GM21717 (cell line): ENCODE results near the gene EPS8.
"Not testable (repeated sequence)": the region's sequence is repeated elsewhere in the genome, so short reads cannot be mapped to it uniquely, and the experiment has no call there.

Experiments
- ATAC-seq: cut with Tn5 transposase; IDR thresholded peaks from one replicate; pipeline ENCODE4 v1.9.1; 2021; ENCODE audit warnings: mild to moderate bottlenecking, moderate library complexity; ENCODE audit not compliant: unreplicated experiment

EPS8 gene

DNA sequence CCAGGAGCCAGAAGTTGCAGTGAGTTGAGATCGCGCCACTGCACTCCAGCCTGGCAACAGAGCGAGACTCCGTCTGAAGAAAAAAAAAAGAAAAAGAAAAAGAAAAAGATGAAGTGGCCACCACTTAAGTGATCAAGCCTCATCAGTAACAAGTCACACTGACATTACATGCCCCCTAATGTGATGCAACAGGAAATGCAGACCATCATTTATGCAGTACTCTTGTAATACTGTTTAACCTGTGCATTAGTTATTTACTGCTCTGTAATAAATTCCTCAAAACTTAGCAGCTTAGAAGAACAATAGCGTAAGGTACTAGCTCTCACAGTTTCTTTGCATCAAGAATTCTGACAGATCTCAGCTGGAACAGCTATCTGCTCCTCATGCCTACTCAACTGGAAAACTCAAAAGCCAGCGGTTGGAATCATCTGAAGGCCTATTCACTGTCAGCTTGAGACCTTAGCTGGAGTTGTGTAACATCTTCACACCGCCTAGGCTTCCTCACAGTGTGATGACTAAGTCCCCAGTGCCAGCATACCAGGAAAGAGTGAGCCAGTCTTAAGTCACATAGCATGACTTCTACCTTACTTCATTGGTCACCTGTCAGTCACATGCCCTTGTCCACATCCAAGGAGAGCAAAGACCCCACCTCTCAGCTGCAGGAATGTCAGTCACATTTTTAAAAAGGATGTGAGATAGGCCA, 31.5 kb downstream of the EPS8 start:
- ATAC-seq, result no peak

DNA sequence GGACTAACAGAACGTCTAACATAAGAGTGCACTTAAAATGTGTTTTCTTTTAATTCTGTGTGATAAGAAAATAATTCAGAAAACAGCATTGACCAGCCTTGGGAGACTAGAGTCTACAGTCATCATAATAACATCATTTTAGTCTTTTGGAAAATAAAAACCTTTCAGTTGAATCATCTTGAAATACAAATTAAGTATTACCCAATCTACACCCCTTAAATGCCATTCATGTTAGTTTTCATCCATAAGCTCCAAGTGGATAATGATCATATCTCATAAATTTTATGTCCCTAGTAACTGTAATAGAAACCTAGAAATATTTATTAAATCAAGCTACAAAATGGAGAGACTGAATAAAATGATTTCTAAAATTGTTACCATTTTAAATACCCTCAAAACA, 32.4 kb downstream of the EPS8 start:
- no peak for ATAC-seq

DNA sequence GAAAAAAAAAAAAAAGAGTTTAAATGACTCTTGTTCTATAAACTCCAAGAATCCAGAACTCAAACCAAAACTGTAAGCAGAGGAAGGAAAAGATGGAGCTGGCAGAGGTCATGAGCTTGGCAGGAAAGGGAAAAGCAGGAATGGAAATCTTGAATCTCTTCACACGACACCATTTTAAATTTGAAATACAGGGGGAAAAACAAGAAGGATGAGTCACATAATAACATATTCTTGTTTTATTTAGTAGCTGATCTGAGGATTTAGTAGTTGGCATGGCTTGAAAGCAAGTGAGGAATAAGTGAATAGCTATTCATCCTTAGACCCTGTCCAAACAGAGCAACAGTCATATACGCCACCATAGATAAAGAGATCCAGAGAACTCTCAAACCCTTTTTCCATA, 35.0 kb downstream of the EPS8 start:
- no peak for ATAC-seq

DNA sequence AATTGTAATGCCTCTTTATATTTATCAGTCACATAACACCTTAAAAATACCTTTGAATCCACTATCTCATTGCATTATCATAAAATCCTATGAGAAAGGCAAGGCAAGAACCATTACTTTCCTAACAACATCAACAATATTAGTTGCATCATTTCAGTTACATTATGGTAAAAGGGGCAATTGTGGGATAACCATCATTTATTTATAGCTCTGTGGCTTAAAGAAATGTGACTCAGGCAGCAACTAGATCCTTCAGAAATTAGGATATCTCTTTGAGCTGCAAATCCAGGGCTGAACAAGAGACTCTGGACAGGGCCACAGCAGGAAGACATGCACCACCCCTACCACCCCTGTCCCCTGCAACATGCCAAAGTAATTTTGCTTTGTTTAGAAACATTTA, 36.4 kb downstream of the EPS8 start:
- ATAC-seq, result no peak

DNA sequence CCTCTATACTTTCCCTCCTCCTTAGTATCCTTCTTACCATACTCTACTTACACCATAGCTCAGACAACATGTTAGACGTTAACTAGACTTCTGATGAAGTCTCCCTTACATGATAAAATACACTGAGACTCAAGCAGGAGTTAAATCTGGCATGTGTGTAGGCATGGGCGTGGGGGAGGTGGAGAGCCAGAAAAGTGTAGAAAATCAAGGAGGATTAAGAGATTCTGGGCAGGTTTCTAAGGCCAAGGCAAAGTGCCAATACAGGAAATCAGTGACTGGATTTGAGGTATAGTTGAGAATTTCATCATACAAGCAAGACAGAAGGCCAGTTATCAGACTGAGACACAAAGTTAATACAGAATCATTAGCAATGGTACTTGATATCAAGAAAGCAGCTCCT, 37.4 kb downstream of the EPS8 start:
- ATAC-seq, result no peak

DNA sequence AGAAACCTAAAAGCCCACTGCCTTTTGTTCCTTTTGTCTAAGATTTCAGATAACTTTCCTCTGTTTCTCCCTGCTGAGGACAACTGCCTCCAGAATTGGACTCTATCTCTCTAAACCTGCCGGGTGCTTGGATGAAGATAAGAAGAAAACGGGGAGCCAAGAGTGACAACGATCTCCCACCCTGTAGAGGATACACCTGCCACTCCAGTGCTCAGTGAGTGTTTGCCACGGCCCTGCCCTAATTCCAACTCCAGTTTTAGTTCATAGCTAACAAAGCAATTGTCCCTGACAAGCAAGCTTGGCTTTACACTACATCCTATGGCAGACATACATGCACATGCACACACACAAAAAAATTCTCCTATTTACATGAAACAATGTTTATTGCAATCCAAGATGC, 39.3 kb downstream of the EPS8 start:
- no peak for ATAC-seq

DNA sequence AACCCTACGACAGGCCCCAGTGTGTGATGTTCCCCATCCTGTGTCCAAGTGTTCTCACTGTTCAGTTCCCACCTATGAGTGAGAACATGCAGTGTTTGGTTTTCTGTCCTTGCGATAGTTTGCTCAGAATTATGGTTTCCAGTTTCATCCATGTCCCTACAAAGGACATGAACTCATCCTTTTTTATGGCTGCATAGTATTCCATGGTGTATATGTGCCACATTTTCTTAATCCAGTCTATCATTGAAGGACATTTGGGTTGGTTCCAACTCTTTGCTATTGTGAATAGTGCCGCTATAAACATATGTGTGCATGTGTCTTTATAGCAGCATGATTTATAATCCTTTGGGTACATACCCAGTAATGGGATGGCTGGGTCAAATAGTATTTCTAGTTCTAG, 47.3 kb downstream of the EPS8 start:
- ATAC-seq, result not testable (repeated sequence)

DNA sequence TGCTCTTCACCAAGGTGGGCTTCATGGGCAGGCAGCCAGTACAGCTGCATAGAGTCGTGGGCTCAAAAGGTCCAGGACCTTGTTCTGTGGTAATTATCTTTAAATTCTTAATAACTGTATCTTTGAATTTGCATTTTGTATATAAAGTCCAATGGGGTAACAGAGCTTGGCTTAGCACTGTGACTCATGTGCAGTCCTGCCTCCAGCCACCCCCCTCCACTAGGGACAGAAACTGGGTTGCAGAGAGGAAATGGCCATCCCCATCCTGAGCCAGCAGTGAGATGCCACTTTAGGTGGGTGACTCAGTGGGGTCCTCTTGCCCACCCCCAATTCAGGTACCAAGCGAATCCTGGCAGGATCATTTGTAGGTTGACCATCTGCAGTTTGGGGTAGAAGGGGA, 48.1 kb downstream of the EPS8 start:
- no peak for ATAC-seq

DNA sequence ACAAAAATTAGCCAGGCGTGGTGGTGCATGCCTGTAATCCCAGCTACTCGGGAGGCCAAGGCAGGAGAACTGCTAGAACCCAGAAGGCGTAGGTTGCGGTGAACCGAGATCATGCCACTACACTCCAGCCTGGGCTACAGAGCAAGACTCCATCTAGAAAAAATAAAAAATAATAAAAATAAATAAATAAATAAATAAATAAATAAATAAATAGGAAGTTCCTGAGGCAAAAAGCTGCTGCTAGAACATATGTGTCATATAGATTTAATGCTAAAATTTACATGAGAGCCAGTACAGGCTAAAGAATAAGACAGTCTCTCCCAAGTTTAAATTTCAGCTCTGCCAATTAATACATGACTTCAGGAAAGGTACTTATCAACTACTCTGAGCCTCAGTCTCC, 48.8 kb downstream of the EPS8 start:
- ATAC-seq, result not testable (repeated sequence)

DNA sequence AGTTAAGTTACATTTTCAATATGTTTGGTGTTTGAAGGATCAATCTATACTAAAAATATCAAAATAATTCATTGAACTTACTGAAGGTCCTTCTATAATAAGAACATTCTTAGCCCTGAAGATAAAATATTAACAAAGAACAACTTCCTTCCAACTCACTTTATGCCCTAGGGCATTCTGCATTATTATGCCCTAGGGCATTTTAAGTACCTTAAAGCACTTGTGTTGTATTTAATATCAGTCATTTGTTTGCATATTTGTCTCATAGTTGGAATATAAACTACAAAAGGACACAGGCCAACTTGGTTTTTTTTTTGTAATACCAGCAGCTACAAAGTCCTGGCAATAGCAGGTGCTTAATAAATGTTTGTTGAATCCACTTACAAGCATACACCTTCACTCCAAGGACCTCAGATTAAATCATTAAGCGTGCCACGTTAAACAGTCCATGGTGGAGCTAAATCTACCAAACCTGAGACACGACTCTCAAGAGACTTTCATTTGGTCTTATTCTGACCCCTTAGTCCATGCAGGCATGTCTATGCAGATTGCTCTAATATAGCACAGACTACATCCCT, 50.7 kb downstream of the EPS8 start:
- no peak for ATAC-seq

DNA sequence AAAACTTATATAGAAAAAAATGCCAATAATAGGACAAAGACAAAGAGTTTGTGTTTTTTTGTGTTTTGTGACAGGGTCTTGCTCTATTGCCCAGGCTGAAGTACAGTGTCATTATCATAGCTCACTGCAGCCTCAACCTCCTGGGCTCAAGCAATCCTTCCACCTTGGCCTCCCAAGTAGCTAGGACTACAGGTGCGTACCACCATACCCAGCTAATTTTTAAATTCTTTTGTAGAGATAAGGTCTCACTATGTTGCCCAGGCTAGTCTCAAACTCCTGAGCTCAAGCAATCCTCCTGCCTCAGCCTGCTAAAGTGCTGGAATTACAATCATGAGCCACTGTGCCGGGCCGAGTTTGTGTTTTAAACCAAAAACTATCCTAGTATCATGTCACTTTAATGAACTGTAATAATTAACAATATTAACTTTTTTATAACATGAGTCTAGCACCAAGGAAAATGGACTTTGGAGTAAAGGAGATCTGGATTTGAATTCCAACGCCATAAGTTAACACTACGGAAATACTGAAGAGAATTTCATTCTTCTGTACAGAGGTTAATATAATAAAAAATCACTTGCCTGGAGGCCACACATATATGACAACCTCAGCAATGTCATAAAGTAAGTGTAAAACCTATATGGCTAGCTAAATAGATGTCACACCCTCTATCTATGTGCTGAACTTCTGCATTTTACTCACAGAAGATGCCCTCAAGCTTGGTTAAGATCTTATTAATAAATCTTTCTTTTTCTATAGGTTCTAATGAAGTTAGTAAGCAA, 53.2 kb downstream of the EPS8 start:
- ATAC-seq, result no peak

DNA sequence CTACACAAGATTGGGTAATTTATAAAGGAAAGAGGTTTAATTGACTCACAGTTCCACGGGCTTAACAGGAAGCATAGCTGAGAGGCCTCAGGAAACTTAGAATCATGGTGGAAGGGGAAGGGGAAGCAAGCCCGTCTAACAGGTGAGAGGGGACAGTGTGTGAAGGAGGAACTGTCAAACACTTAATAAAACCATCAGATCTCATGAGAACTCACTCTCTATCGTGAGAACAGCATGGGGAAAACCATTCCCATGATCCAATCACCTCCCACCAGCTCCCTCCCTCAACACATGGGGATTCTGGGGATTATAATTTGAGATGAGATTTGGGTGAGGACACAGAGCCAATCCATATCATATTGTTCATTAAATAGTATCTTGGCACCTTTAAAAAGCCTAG, 56.1 kb downstream of the EPS8 start:
- no peak for ATAC-seq

DNA sequence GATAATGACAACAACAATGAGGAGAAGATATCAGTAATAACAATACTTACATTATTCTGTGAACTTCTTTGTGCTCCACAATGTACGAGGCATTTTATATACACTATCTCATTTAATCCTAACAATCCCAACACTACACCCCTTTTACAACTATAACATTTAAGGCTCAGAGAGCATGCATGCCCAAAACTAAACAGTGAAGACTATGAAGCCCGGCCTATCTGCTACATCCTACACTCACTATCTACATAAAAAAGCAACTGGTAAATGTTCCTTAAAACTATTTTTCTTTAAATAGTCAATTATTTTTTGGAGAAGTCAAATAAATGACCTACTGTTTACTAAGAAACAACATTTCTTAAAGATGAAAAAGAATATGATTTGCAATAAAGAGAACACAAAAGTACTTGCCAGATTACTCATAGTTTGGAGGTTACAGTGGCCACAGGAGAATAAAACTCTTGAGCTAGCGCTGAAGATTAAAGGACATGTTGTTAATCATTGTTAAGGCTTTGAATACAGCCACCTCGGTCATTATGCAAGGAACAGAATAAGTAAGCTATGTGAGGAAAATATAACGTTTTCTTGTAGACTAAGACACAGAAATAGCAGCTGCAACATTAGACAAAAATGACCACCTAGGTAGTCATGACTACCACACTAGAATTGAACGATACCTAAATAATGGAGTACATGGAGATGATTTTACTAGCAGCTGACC, 56.7 kb downstream of the EPS8 start:
- no peak for ATAC-seq

DNA sequence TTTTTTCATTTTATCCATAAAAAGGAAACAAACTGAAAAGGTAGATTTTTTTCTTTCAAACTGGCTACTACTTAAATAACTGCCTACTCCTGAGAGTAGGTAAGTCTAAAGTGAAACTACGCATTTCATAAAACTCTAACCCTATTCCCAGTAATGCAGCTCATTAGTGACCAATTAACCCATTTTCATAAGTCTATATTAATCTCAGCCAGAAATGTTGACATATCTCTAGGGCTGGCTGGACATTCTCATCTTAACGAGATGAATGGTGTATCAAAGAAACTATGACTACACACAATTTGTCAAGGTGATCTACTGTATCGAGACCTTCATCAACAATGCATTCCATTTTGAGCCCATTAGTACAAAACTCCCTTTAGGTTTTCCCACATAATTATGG, 57.2 kb downstream of the EPS8 start:
- ATAC-seq, result no peak

DNA sequence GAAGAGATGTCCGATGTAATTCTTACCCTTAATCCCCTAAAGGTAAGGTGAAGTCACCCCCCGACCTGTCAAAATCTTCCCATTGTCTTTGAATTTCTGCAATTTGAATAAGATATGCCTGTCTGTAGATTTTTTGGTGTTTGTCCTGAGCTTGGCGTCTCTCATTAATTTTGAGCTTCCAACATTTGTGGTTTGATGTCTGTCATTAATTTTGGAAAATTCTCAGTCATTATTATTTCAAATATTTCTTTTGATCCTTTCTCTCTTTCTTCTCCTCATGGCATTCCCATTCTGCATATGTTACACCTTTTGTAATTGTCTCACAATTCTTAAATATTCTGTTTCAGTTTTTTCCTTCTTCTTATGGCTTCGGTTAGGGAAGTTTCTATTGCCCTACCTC, 60.1 kb downstream of the EPS8 start:
- no peak for ATAC-seq

DNA sequence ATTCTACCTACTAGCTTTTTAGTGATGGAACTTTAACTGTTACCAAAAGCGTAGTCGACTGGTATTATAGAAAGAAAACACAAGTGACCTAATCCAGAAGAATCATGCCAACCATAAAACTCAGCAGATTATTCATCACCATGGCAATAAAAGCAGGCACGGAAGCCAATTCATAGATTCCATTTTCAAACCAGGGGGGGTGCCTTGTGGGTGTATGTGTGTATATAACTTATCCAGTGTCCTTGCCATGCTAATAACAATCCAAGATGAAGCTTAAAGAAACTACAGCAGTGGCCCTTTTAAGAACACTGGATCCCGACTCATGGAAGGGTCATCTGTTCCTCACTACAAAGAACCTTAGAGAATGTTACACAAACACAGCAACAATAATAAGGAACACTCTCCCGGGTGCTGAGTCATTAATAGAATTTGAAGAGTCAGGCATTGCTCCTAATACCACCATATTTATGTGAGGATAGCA, 61.0 kb downstream of the EPS8 start:
- ATAC-seq, result no peak

DNA sequence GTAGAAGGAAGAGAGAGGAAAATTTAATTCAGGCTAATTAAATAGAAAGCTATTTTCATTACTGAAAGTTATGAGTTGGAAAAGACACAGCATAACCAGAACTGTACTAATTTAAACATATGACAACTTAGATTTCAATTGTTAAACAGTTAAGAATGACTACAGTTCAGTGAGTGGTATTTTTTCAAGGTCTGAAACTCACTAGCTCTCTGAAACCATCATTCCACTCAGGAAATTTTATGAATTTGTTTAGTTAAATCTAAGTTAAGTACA, 62.4 kb downstream of the EPS8 start:
- ATAC-seq, result no peak

DNA sequence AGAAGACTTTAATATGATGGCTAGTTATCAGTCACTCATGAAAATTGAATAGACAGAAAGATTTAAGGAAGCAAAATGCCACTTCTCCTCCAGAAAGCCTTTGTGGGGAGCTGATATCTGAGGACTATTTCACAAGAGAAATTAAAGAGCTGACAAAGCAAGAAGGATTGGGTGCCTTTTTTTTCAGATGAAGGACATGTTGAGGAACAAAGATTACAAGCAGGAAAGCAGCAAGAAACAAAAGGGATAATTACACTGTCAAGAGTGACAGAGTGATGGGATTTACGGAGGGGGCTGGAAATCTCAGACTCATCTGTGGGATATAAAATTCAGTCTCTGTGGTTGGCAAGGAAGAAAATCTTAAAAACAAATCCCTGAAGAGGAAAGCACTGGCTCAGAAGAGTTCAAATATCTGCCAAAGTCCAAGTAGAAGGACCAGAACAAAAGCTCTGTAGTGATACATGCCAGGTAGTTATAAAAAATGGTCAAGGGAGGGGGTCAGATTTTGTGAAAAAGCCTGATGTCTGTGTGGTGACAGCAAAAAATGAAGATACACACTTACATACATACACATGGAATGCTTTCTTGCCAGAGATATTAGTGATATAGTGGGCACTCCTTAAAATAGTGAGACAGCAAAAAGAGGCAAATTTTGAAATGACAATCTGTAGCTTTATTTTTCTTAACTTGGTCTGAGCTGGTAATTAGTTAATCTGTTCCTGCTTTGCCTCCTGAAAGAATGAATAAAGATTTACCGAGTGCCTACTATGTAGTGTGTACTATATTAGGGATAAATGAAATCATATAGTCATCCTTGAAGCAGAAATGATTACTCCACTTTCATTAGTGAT, 62.9 kb downstream of the EPS8 start:
- no peak for ATAC-seq

DNA sequence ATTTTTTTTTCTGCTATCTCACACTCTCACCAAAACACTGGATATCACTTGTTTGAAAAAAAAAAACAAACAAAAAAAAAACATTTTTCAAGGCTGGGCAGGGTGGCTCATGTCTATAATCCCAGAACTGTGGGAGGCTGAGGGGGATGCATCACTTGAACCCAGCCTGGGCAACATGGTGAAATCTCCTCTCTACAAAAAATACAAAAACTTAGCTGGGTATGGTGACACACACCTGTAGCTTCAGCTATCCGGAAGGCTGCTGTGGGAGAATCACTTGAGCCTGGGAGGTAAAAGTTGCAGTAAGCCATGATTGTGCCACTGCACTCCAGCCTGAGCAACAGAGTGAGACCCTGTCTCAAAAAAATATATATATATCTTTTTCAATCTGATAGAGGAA, 66.2 kb downstream of the EPS8 start:
- no peak for ATAC-seq

DNA sequence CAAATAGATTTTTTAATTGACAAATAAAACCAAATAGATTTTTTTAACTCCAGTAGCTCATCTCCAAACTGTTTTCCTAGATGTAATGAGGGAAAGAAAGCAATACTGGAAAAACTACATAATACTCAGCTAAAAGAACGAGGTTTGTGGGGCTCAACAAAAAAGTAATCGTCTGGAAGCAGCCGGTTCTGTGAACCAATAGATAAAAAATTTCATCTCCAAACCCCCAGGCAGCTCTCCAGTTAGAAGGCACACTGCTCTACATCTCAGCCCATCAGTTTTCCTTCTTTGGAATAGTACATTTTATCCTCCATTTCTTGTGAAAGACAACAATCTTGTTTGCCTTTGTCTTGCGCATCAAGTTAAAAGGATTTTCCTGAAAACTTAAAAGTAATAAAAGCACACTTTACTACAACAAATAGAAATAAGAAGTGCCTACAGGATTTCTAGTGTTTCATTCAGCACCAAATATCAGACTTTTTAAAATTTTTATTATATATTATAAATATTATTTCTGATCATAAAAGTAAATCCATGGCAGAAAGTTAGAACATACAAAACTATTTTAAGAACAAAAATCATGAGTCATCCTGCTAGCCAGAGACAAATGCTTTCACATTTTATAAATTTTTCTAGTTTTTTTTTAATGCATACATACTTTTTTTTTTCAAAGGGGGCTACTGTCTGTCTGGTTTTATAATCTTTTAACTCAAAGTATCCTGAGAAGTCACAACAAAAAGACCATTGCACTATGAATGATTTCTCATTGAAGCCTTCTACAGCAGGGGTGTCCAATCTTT, 67.7 kb downstream of the EPS8 start:
- no peak for ATAC-seq
